Activated CD4-positive, alpha-beta T cell treated with anti-CD3 and anti-CD28 coated beads for 48 hours (primary cell): ENCODE results near the gene GAS6.
"Not testable (repeated sequence)": the region's sequence is repeated elsewhere in the genome, so short reads cannot be mapped to it uniquely, and the experiment has no call there.

Experiments used
- DNase-seq: peaks from one replicate; pipeline ENCODE4 v3.0.0-alpha.2; 2020

The GAS6 gene

DNA sequence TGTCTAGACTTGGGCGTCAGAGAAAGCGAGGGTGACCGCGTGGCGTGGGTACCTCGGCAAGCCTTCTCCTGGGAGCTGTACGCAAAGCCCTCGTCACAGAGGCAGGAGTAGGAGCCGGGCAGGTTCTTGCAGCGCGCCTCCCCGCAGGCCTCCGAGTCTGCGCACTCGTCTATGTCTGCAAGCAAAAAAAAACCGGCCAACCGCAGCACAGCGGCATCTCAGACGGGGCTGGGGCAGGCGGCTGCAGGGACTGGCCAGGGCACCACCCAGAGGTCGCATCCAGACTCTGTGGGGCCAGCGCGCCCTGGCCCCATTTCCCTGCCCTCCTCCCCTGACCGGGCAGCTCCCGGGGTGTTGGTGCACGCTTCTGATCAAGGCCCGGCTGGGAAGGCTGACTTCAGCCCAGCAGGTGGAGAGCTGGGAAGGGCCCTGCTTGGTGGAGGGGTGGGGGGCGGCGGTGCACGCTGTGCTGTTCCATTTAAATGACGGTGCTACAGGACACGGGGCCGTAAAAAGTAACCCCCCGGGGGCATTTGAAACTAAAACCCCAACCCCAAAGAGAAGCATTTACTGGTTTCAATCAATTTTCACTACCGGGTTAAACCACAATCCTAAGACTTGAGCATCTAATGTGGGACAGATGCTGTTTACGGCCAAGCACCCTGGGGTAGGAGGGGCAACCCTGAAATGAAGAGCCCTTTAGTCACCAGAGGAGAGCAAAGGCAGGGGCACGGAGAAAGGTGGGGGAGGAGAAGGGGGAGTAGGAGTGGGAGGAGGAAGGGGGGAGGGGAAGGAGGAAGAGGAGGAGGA is 28.2 kb downstream of the GAS6 start:
- no peak for DNase-seq

DNA sequence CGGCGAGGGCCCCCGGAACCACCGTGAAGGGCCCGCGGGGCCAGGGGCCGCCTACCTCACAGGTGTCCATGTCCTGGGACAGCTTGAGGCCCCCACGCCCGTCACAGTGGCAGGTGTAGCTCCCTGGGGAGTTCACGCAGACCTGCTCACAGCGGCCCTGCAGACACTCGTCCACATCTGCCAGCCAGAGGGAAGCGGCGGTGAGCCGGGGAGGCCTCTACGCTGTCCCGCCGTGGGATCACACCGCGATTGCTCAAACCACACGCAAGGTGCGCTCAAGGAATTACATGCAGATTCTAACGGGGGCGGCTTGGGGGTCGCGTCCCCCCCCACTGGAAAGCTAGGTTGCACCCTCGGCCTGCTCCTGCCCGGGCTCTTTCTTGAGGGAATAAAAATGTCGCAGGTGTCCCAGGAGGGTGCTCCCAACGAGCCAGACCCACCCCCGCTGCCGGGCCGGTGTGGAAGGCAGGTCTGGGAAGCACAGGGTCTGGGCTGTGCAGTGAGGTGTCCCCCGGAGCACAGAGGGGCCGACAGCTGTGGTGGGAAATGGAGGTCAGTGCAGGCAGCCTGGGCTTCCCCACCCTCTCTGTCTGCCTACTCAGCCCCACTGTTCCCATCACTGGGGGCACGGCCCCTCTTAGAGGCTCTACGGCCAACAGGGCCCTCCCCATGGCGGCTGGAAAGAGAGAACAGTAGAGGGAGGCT is 29.2 kb downstream of the GAS6 start:
- DNase-seq, result no peak

- DNase-seq, result not testable (repeated sequence)
Measured at GRCh38 chr13:113834006-113834405, 29.9 kb downstream of the GAS6 start.

- no peak for DNase-seq
Measured at GRCh38 chr13:113833111-113833830, 30.6 kb downstream of the GAS6 start.

DNA sequence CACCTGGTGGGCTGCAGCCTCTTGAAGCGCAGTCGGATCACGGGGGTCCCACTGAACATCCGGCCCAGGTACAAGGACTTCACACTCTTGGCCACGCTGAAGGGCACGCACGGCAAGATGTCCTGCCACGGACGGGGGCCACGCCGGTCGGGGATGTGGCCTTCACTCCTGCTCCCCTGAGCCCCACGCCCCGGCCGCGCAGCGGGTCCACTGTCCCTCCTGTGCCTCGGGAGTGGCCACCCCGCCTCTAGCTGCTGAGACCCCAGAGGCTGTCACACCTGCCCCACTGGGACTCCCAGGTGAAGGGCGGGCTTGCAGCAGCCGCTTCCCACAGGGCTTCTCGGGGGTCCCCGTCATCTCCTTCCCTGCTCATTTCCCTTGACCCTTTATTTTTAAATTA is 31.2 kb downstream of the GAS6 start:
- no peak for DNase-seq

- DNase-seq, result no peak
Measured at GRCh38 chr13:113832205-113832604, 31.7 kb downstream of the GAS6 start.

DNA sequence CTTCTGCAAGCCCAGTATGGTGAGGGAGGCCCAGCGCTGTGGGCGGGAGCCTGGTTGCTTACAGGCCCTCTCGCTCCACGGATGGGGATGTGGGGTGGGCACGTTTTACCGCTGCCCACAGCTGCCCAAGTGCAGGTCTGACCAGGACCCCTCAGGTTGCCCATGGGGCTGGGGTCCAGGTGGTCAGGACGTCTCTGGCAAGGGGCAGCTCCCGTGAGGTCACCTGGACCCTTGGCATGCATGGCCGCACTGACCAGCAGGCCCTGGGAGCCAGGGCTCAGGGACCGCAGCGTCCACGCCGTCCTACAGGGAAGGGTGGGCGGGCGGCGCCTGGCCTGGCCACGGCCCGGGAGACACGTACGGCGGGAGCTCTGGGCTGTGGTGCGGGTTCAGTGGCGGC is 32.8 kb downstream of the GAS6 start:
- no peak for DNase-seq

GRCh38 chr13:113830426-113830950 is 33.4 kb downstream of the GAS6 start:
- not testable (repeated sequence) for DNase-seq

DNA sequence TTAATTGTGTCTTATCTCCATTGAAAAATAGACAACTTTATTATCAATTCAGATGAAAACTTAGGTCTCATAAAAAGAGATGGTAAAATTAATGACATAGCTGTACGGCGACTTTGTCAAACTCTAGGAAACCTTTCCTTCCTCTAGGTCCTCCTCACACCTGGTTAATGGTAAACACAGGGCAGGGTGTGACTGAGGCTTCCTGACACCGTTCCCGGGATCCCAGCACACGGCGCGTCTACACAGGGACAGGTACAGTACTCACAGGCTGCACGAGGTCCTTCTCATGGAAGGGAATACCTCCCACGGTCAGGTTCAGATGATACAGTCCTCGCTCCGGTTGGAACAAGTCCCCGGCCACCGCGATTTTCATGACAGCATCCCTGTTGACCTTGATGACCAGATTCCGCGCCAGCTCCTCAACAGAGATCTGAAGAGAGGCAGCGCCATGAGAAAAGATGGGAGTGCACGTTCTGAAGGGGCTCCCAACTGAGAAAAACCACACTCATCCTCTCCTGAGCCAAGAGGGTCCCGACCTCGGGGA is 35.5 kb downstream of the GAS6 start:
- no peak for DNase-seq

DNA sequence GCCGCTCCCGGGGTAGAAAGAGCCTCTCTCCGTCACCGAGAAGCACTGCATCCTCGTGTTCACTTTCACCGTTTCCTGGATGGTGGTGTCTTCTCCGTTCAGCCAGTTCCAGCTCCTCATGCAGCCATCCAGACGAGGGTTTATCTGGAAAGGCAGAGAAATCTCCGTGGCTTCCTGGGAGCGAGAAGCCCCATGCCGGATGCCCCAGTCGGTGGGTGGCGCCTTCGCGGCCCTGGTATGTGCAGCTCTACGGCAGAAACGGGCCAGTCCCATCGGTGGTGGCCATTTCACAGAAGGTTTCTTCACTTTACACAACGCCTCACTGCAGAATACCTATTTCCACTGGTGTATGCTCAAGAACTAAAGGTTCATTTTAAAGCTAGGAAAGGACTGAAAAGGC is 36.9 kb downstream of the GAS6 start:
- DNase-seq, result no peak

DNA sequence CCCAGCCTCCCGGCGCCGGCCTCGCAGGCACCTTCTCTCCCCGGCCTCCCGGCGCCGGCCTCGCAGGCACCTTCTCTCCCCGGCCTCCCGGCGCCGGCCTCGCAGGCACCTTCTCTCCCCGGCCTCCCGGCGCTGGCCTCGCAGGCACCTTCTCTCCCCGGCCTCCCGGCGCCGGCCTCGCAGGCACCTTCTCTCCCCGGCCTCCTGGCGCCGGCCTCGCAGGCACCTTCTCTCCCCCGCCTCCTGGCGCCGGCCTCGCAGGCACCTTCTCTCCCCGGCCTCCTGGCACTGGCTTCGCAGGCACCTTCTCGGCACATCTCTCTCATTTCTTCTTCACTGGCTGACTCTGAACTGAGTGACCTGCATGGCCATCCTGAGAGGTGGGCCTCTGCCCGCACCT is 37.4 kb downstream of the GAS6 start:
- DNase-seq, result not testable (repeated sequence)

DNA sequence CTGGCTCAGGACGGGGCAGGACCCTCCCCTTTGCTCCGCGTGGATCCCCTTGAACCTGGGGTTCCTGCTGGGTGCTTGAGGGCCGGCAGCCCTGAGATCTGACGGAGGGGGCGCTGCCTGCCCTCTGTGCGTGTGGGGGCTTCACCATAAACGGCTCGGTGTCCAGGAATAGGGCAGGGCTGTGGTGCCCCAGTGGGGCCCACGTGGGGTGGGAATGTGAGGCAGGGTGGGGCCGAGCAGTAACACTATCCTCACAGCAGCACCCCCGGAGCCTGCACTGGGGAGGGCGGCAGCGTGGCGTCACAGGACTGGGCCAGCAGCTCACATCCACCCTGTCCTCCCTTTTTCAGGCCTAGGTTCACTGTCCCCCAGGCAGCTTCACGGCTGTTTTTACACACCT is 38.0 kb downstream of the GAS6 start:
- no peak for DNase-seq

DNA sequence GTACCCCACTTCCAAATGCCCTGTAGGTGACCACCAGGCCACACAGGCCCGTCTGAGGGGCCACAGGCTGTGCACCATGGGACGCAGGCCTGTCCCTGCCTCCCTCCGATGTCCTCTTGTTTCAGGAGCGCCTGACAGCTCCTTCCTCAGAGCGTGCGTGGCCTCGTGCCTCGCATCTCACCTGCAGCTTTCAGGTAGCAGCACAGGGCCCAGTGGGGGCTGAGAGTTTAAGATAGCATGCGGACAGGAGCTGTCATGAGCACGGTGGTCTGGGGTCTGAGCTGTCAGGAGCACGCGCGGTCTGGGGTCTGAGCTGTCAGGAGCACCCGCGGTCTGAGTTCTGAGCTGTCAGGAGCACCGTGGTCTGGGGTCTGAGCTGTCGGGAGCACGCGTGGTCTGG is 40.1 kb downstream of the GAS6 start:
- no peak for DNase-seq

DNA sequence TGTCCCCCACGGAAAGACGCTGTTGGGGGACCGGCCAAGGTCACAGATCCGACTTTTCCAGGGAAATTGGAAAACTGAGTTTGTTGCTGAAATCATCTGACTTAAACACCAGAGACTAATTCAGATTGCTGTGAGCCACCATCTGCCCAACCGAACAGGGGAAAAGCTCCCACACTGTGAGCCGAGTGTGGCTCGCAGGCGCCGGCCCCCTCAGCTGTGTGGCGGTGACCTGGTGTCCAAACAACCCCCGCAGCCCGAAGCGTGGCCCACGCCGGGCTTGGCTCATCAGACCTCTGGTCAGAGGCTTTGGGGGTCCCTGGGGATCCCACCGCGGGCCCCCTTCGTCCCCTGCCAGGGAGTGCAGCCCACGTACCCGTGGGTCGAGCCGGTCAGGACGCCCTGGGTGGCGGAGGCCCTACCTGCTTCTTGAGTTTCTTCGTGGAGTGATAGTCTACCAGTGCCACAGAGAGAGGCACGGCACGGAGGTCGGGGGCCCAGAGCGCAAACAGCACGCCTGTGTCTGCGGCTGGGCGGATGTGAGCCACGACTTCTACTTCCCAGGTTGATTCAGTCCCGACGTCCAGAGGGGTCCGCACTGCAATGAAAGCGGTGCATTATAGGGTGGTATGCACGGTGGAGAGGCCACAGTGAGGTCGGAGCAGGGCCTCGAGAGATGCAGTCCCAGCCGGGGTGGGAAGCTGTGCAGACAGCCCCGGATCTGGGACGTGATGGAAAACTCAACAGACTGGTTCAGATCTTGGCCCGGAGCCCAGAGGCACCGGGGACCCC is 40.7 kb downstream of the GAS6 start:
- DNase-seq, result no peak

GRCh38 chr13:113822266-113822665 is 41.6 kb downstream of the GAS6 start:
- no peak for DNase-seq

DNA sequence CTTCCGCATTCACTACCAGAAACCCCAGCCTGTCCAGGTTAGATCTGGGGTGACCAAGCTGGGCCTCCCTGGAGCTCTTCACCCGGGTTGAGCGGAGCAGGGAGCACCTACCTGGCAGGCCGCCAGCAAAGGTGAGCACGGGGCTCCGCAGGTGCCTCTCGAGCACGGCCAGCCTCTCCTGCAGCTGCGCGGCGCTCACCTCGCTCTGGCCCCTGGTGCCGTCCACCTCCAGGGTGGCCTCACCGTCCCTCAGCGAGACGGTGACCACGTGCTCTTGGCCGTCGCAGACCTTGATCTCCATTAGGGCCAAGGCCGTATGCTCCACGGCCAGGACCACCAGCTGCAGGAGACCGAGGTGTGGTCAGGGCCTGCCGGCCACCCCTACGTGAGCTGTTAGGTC is 42.0 kb downstream of the GAS6 start:
- DNase-seq, result no peak

DNA sequence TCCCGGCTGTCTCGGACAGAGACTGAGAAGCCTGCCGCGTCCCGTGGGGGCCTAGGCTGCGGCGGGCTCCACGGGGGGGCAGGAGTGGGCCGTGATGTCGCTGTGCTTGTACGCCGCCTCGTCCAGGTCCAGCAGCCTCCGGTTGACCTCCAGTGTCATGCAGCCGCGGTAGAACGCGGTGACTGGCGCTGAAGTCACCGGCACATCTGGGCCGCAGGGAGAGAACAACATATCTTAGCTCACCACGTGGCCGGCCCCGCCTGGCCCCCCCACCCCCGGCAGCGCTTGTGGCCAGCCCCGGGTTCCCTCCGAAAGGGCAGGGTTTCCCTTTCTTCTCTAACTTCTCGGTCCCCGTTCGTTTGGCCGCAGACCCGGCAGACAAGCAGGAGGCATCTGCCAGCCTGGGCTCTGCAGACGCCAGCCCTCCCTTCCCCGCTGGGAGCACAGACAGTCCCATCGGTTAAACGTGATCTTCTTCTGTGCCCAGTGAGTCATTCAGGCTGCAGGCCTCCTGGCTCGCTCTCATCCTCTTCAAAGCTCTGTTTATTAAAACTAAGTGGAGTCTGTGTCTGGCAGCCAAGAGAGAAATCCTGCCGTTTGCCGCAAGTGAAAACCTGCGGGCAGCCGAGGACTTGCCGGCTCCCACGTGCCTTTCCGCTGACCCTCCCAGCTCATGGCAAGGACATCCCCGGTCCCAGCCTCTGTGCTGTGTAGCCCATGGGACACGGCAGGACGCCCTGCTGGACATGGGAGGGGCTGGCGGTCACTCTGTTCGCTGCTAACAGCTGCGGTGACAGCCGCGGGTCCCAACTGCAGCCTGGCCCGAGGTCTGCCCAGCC is 42.8 kb downstream of the GAS6 start:
- DNase-seq, result no peak

GRCh38 chr13:113819731-113820715 is 43.9 kb downstream of the GAS6 start:
- DNase-seq, result no peak

DNA sequence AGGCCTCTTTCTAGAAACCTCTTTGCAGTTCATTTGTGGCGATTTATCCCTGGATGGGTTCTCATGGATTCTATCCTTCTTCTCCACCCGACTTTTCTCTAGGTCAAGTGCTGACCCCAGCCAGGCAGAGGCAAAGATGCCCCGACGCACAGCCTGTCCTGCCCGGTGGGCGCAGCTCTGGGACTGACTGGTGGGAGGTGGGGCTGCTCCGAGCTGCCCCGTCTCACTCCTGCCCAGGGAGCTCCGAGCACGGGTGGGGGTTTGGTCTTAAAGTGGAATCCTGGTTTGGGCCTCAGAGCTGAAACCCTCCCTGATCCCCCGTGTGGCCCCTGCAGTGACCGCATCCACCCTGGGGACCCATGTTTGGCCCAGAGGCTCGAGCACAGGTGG is 44.5 kb downstream of the GAS6 start:
- DNase-seq, result no peak

DNA sequence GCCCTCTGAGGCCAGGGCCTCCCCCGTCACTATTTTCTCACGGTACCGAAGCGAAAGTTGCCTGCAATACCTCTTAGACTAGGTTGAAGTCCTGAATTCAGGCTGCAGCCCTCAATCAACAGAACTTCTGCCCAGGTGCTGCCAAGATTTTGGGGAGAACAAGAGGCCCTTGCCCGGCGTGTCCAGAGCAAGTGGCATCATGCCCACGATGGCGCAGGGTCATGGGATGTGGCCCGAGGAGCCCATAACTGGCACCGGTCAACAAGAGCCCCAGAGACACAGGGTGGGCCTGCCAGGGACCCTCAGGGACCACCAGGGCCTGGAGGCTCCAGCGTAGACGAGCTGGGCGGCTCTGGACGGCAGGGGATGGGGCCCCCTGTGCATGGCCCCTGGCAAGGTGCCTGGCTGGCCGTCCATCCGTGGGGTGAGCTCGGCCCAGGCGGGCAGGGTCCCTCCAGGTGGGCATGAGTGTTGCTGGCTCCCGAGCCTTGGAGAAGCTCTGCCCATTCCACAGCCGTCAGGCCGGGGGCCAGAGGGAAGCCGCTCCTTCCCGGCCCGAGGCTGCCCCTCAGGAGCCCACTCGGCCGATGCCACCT is 45.1 kb downstream of the GAS6 start:
- DNase-seq, result no peak
